Astrocyte of the hippocampus (primary cell): ENCODE results near the gene TBC1D3B.
"Not testable (repeated sequence)": the region's sequence is repeated elsewhere in the genome, so short reads cannot be mapped to it uniquely, and the experiment has no call there.

Source experiments
- DNase-seq: peaks from one replicate; pipeline ENCODE4 v3.0.0; 2011; ENCODE audit warnings: low read depth, low spot score

TBC1D3B gene

GRCh38 chr17:36201102-36201501, 24.7 kb upstream of the TBC1D3B start:
- not testable (repeated sequence) for DNase-seq

- DNase-seq: no peak
Observed at GRCh38 chr17:36198831-36199465, 22.5 kb upstream of the TBC1D3B start.

- no peak for DNase-seq
Observed at GRCh38 chr17:36197387-36197703, 20.9 kb upstream of the TBC1D3B start.

DNA sequence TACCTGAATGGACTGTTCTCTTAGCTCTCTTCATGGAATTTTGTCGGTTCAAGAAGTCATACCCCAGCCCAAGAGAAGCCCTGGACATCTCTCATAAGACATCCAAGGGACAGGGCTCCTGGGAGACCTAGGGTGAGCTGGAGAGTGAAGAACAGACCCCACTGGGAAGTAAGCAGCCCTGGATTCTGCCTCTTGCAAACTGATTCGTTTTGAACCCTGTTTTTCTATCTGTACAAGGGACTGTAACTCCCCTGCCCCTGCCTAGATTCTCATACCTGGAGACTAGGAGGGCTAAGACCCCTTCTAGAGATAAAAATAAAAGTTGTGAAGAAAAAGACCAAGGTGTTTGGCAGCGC, 19.7 kb upstream of the TBC1D3B start:
- DNase-seq: no peak

DNA sequence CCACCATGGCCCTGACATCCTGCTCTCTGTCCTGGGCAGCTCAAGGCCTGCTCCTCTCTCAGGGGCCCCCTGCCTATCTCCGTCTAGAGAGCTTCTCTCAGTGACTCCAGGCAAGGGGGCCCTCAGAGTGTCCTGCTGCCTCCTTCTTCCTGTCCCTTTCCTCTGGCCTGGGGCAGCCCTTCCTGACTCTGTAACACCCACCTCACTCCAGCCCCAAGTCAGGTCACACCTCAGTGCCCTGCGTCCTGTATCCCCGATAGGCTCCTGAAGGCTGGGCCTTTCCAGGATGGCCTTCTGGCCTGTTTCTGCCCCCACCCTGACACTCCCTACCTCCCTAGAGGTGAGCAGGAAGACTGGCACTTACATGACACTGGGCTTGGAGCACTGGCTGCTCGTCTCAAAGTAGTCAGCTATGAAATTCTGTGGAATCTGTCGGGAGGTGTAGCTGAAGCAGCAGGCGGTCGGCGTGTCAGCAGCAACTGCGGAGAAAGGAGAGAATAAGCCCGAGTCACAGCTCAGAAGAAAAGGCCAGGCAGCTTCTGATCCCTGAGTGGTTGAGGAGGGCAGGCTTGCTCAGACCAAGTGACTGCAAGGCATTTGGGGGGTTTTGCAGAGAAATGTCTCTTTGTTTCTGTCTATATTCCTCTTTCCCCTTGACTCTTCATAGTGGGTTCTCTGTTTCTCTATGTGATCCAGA, 19.1 kb upstream of the TBC1D3B start:
- no peak for DNase-seq

GRCh38 chr17:36194832-36195433, 18.5 kb upstream of the TBC1D3B start:
- not testable (repeated sequence) for DNase-seq

- not testable (repeated sequence) for DNase-seq
Observed at GRCh38 chr17:36194147-36194831, 17.9 kb upstream of the TBC1D3B start.

DNA sequence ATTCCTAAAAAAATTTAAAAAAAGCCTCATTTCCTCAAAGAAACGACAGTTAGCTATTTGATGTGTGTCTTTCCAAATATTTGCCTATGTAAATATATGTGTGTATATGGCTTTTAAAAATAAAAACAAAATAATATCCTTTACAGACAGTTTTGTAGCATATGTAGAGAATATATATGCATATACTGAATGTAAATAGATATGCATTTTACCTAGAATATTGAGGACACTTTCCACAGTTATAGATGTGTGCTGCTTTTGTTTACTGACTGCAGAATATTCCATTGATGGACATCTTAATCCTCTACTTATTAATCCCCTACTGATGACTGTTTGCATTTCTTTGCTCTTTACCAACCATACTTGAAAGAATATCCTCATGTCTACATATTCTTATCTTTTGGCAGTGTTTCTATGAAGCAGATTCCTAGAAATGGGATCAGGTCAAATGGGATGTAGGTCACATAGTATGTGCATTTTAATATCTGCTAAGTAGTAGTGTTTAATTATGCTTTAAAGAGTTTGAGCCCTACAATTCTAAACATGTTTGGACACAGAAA, 16.9 kb upstream of the TBC1D3B start:
- no peak for DNase-seq

DNA sequence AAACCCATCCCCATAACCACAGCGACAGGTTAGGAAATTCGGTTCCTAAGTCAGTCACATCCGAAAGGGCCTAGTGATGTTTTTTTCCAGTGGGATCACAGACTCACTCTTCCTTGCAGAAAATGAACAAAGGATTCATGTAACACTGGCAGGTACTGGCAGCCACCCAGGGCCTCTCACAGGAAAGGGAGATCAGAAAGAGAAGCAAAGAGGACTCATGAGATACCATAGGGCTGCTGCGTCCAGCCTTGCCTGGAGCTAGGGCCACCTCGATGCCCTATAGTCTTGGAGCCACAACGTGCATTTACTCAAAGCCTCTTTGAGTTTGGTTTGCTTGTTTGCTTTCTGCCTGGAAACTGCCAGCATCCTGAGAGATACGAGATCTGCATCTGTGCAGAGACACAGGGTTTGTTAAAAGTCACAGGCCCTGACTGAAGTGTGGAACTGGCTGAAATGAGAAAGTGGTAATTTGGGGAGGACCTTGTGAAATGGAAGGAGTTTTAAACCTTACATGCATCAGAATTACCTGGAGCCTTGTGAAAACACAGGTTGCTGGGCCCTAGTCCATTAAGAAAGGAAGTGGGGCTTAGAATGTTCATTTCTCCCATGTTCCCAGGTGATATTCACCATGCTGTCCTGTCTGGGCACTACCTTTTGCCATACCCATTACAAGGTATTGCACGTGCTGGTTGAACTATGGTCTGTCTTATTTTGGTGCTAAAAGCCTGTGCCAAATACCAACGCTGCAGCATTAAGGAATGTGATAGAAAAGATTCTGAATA, 14.3 kb upstream of the TBC1D3B start:
- not testable (repeated sequence) for DNase-seq

GRCh38 chr17:36189993-36190392, 13.6 kb upstream of the TBC1D3B start:
- not testable (repeated sequence) for DNase-seq

GRCh38 chr17:36188891-36189306, 12.5 kb upstream of the TBC1D3B start:
- DNase-seq: no peak

GRCh38 chr17:36187943-36188665, 11.7 kb upstream of the TBC1D3B start:
- DNase-seq: not testable (repeated sequence)

DNA sequence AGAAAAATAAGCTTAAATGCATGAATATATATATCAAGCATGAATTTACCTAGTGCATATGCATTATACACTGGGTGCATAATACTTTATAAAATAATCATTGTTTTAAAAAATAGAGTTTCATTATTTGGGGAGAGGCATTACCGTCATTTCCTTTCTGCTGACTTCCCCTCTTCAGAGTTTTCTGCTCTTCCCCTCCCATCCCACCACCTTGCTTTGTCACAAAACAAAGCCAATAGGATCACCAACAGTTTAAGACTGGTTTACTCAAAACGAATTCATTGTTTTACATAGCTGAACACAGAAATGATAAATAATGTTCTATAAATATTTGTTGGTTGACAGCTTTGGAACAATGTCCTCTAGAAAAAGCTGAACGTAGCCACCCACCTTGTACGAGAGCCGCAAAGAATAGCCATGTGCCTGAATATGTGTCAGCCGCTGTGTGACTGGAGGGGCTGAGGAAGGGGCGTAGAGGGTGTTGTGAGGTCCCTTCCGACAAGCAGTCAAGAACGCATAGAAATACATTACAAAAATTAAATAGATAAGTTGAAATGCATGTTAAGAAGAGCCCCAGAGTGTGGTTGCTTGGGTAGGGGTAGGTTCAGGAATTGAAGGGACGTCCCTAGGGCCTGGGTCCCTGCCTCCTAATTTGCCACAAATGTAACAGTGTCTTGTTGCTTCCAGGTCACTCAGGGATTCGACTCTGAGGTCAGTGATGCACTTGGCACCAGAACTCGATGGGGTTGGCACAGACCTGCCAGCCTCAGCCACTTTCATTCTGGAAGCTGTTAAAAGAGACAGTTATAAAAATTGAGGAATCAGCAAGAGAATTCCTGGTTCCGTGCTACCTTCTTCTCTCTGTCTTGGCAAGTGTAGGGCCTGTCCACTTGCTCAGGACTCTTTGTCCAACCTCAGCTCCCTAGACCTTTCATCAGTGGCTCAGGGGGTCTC, 10.7 kb upstream of the TBC1D3B start:
- not testable (repeated sequence) for DNase-seq

DNA sequence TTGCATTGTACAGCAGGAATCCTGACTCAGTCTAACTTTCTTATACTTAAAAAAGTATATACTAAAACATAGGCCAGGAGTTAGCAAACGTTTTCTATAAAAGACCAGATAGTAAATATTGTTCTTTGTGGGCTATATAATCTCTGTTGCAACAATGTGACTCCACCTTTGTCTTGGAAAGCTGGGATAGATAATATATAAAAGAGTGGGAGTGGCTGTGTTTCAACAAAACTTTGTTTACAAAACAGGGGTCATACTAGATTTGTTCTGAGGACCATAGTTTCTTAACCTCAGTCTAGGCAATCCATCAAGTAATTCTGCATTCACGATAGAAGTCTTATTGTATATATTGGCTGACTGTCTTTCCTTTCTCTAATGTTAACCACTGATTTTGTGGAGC, 9.0 kb upstream of the TBC1D3B start:
- DNase-seq: no peak

- no peak for DNase-seq
Observed at GRCh38 chr17:36184023-36184765, 7.8 kb upstream of the TBC1D3B start.

DNA sequence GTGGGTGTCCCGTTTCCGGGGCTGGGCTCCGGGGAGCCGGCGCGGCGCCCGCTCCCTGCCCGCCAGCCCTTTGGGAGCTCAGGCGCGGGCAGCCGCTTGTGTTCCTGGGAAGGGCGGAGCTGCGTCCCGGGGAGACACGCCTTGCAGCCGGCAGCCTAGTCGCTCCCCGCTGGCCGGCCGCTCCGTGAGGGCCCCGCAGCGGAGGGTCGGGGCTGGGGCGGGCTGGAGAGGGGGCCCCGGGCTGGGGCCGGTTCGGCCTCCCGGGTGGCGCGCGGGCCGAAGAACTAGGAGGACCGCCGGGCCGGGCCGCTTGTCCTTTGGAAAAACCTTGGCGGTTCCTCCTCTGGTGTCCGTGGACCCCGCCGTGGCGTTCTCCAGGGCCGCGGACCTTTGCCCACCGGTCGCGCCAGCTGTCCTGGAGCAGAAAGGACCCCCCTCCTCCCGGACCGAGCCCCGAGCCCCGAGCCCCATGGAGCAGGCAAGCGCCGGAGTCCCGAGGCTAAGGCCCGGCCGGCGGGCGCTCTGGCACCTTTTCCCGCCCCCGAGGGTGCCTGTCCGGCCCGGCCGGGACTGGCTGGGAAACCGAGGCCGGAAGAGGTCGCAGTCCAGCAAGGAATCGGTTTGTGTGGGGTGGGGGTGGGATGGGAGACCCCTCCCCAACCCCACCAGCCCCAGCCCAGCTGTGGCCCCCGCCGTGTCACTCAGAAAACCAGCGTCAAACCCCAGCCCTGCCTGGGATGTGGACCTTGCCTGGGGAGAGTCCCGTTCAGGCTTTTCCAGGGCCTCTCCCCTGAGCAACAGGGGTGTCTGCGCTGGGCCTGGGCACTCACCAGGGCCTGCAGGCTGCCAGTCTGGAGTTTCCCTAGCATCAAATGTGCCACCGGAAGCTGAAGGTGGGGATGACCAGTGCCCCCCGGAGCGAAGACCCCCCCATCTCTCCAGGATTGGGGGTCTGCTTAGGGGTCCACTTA, 6.8 kb upstream of the TBC1D3B start:
- DNase-seq: peak; percentile 91

DNA sequence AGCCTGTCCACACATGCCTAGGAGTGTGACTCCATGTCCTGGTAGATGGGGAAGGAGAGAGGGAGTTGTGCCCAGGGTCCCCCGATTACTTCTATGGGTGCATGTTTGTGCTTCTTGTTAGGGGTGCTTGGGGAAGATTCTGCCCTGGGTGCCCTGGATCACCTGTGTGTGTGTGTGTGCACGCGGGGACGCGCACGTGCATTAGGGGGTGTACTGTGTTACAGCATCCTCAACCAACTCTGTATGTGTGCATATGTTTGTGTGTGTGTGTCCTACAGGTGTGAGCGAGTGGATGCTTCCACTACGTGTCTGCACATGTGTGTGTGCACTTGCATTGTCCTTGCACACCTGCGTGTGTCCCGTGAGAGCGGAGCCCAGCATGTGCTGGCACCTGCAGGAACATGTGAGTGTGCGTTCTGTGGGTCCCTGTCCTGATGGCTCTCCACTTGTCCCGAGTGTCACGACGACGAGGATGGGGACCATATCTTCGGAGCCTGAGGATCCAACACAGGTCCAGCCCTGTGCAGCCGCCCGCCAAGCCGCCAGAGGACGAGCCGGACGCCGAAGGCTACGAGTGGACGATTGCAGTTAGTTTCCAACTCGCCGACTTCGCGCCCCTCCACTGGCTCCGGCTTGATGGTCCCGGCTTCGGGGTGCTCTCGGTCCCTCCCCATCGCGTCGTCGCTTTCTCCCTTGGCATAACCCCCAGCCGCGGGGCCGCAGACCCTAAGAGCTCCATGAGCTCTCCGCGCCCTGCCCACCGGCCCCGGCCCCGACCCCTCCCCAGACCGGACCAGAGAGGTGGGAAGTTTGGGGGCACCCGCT, 6.0 kb upstream of the TBC1D3B start:
- DNase-seq: no peak
